ENCODE results near the gene NAALADL2. TPM values are rescaled to one million over a fixed set of nuclear protein-coding genes. Genes with fewer than 3 reads are reported as not detected.
A peak's percentile ranks its signal among the peaks of the same experiment; 100 is the strongest.

Gene NAALADL2
- total RNA-seq, 4 donors from 2014 or later: 0.85 to 6.3 (median 1.6) TPM

DNA sequence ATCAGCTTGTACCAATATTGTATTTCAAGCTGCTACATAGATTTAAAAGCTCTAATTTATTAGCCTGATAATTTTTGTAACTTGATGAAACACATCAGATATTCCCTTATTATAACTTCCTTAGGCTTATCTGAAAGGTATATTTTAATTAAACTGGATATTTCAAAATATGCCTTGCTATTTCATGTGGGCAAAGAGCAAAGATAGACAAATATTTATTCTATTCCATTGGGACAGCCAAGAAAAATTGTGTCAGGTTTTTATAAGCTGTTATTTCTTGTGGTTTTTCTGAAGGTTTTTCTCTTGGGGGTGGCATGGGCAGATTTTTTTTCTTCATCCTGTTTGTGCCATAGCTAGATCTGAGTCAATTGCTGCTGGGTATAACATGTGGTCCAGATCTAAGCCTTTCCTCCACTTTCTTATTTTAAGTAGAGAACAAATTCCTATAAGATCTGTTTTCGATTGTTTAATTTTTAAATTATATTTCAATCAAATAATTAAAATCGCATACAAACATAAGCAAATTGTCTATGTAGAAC is 249.5 kb downstream of the NAALADL2 start:
- intact Hi-C loops (cut with DNase I): no loop called here
- DNase-seq: no peak
- no peaks in the 10 kb centered on the region for H3K4me1 ChIP-seq
- TF ChIP-seq POLR2A (IDR thresholded peaks at IDR 0.05): no peak
- TF ChIP-seq, protein P1, sequence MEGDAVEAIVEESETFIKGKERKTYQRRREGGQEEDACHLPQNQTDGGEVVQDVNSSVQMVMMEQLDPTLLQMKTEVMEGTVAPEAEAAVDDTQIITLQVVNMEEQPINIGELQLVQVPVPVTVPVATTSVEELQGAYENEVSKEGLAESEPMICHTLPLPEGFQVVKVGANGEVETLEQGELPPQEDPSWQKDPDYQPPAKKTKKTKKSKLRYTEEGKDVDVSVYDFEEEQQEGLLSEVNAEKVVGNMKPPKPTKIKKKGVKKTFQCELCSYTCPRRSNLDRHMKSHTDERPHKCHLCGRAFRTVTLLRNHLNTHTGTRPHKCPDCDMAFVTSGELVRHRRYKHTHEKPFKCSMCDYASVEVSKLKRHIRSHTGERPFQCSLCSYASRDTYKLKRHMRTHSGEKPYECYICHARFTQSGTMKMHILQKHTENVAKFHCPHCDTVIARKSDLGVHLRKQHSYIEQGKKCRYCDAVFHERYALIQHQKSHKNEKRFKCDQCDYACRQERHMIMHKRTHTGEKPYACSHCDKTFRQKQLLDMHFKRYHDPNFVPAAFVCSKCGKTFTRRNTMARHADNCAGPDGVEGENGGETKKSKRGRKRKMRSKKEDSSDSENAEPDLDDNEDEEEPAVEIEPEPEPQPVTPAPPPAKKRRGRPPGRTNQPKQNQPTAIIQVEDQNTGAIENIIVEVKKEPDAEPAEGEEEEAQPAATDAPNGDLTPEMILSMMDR (IDR thresholded peaks at IDR 0.05): no peak
- no peak overlapping the region for H3K27ac ChIP-seq
- 68 to 71% methylated on average over 2 of the region's 2 CpGs for WGBS, 2 donors
- no peaks in the 10 kb centered on the region for H3K36me3 ChIP-seq
- H3K9me3 ChIP-seq: no peaks in the 10 kb centered on the region
- no peak overlapping the region for H3K4me3 ChIP-seq
- no peaks in the 10 kb centered on the region for H3K27me3 ChIP-seq

DNA sequence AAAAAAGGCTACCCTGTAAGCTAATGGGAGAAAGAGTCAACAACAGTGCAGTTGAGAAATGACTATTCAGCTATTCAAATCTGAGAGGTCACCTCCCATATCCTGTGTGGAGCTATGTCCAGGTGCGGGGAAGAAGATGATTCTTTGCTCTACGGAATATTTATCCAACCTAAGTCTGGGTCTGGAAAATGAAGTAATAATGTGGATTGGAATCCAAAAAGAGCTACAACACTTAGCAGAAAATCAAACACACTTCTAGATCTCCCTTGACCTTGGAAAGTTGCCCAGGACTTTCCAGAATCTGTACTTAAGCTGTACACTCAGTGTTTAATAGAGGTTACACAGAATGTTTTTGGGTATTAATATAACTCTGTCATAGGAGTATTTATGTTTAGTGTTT is 251.9 kb downstream of the NAALADL2 start:
- intact Hi-C loops (cut with DNase I): no loop called here
- DNase-seq: no peak

DNA sequence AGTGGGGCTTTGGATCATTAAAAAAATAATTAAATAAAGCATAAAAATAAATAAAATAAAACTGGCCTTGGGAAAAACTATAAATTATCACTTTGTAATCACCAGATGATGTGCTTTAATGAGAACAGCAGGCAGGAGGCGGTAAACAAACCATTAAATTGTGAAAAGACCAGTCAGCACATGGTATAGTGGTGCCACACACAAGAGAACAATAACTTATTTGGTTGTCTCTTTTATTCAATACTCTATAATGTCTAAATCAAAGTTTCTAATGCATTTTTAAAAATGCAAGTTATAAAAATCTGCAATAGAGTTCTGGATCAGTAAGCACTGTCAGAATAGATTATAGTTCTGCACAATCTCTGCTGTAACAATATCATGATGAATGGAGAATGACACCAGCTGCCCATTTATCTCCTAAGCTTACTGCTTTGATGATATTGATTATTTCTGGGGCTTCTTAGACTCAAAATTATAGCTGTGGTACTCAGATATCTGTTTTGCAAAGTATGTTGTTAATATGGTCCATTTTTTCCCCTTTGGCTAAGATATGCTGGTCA is 259.3 kb downstream of the NAALADL2 start:
- H3K36me3 ChIP-seq: no peaks in the 10 kb centered on the region
- no peak overlapping the region for H3K4me3 ChIP-seq
- no peaks in the 10 kb centered on the region for H3K27me3 ChIP-seq
- no peak overlapping the region for H3K27ac ChIP-seq
- WGBS, 2 donors: 90 to 93% methylated on average over 1 of the region's 1 CpG
- no peak for DNase-seq
- H3K9me3 ChIP-seq: no peaks in the 10 kb centered on the region
- H3K4me1 ChIP-seq: no peaks in the 10 kb centered on the region
- intact Hi-C loops (cut with DNase I): no loop called here
- TF ChIP-seq, protein P1 (IDR thresholded peaks at IDR 0.05): no peak
- no peak for TF ChIP-seq POLR2A (IDR thresholded peaks at IDR 0.05)

More for the DNA sequence above, 251.9 kb downstream of the NAALADL2 start:
- WGBS, 2 donors: 56 to 69% methylated on average over 2 of the region's 2 CpGs
- no peak for TF ChIP-seq POLR2A (IDR thresholded peaks at IDR 0.05)
- TF ChIP-seq, protein P1 (IDR thresholded peaks at IDR 0.05): no peak
- Histone ChIP-seq H3K27ac (no peak overlapping the region), H3K4me1 (no peaks in the 10 kb centered on the region), H3K9me3 (no peaks in the 10 kb centered on the region), H3K4me3 (no peak overlapping the region), H3K27me3 (no peaks in the 10 kb centered on the region), H3K36me3 (no peaks in the 10 kb centered on the region)

DNA sequence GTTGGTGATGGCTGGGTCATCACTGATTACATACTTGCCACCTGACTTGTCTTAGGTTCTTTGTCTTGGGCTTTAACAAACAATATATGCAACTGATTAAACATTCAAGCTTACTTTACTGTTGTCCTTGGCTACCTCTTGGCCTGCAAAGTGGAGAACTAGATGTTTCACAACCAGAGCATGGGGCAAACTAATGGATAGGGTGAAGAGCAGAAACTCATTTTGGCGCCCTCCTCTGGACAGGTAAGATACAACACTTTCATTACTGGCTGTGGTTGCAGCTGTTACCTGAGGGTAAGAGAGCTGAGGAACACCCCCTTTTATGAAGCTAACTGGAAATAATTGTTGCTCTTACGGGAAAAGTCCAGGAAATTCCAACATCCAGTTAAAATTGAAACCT is 262.1 kb downstream of the NAALADL2 start:
- 33 to 50% methylated on average over 2 of the region's 2 CpGs for WGBS, 2 donors
- Histone ChIP-seq H3K36me3 (no peaks in the 10 kb centered on the region), H3K27ac (no peak overlapping the region), H3K9me3 (no peaks in the 10 kb centered on the region), H3K4me3 (no peak overlapping the region), H3K4me1 (no peaks in the 10 kb centered on the region), H3K27me3 (no peaks in the 10 kb centered on the region)
- TF ChIP-seq, protein P1 (IDR thresholded peaks at IDR 0.05): peak in 4 of 6 experiments; percentile 12 to 55 (median 22)
- TF ChIP-seq POLR2A (IDR thresholded peaks at IDR 0.05): no peak
- no peak for DNase-seq
- intact Hi-C loops (cut with DNase I): no loop called here

DNA sequence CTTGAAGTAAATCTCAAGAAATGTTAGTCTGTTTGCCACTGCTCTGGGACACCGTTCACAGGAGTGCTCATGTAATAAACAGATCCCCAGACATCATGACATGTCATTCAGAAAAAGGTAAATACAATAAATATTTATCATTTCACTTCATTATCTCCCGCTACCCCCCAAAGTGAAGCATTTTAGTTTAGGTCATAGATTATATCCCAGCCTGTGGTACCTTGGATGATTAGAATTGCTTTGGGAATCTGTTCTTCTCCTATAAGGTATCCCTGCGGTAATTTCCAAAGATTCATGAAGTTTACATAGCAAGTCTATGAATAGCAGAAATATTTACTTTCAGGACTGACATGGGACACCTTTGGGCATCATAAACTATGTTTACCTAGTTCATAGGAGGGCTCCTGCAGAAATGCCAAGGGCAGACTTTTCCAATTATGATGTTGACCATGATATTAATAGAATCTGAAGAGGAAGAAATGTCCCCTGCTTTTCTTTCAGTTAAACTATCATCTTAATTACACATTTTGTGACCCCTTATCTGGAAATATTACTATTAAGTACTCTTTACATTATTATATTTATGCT is 268.0 kb downstream of the NAALADL2 start:
- intact Hi-C loops (cut with DNase I): no loop called here
- H3K36me3 ChIP-seq: no peaks in the 10 kb centered on the region
- no peak for TF ChIP-seq POLR2A (IDR thresholded peaks at IDR 0.05)
- TF ChIP-seq, protein P1 (IDR thresholded peaks at IDR 0.05): no peak
- H3K9me3 ChIP-seq: no peaks in the 10 kb centered on the region
- no peak for DNase-seq
- no peaks in the 10 kb centered on the region for H3K27me3 ChIP-seq
- 76 to 78% methylated on average over 3 of the region's 3 CpGs for WGBS, 2 donors
- no peak overlapping the region for H3K4me3 ChIP-seq
- no peaks in the 10 kb centered on the region for H3K4me1 ChIP-seq
- H3K27ac ChIP-seq: no peak overlapping the region
